Measurements from ENCODE around the gene LHX2.

LHX2 gene

DNA sequence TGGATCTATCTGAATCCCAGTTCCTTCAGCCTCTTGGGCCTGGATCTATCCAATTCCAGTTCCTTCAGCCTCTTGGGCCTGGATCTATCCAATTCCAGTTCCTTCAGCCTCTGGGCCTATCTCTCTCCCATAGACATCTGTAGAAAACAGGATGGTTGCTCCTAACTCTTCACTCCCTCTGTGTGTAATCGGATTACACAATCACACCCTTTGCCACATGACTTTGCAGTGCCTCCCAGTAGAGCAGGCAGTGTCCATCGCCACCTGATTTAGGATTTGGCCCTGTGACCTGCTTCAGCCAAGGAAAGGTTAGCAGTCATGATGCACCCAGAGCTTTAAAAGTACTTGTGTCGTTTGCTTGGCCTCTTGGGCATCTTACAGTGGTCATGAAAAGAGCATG, 56.7 kb downstream of the LHX2 start:
- DNase-seq, result no peak

DNA sequence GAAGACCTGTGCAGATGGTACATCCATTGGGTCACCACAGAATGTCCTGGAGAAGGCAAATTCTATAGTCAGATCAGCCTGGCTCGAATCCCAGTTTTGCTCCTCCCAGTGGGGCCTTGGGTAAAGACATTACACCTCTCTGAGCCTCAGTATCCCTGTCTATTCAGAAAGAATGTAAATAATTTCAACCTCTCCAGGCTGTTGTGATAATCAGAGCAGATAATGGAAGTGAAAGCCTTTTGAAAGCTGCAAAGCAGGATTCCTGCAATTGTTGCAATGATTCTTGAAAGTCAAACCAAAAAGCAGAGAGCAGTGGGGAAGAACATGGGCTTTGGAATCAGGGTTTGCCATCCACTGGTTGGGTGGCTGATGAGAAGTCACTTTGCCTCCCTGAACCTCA, 63.2 kb downstream of the LHX2 start:
- DNase-seq, result no peak

DNA sequence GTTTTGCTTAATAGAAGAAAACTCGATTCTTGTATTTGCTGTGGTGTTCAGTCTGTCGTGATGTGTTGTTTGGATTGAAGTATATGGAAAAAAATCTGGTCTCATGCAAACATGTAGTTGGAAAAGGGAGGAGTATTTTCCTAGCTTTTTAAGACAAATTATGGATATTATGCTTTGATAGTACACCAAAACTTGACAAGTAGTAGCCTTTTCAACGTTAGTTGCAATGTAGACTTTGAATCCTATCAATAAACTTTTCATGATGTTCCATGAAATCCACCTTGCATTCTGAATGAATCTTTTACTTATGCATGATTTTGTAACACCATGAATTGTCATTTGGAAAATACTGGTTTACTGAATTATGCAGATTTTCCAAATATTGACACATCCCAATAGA, 64.2 kb downstream of the LHX2 start:
- DNase-seq, result no peak

GRCh38 chr9:124077915-124078572, 66.5 kb downstream of the LHX2 start:
- no peak for DNase-seq

DNA sequence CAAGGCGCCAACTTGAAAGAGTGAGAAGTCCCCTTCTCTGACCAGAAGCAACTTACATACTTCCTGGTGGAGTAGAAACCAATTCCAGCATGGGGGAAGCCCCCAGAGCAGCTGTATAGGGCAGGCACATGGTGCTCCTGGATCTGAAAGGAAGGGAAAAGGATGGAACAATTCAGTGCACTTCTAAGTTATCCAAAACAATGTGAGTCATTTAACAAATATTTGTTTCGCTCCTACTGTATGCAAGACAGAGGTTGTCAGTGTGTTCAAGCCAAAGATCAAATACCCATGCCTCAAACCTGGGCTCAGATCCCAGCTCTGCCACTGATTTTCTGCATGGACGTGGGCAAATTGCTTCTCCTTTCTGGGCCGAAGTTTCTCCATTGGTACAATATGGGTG, 67.1 kb downstream of the LHX2 start:
- peak; percentile 45 for DNase-seq

DNA sequence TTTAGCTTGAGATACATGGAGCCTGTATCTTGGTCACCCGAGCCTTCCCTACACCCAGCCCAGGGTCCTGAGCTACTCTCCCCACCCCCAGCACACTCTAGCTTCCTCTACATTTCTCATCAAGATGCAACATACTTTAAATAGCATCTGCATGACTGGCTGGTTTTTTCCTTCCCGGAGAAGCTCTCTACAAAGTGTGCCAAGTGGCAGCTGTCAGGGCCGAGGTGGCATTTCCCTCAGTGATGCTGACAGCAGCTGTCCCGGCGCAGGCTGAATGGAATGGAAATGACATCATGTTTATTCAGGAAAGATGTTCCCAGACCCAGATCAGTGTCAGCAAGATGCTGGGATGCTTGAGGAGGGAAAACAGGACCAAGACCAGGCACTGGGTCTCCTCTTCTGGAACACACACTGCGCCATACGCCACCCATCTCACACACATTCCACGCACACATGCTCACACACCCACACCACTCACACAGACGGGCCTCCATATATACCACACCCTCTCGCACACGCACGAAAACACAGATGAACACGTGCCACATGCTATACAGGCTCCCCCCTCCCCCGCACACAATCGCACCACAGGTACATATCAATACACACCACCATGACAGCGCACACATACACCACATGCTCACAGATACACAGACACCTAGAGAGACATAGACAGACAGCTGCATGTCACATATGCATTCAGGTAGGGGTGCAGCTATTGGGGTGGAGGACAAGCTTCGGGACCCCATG, 67.8 kb downstream of the LHX2 start:
- peak; percentile 31 for DNase-seq

DNA sequence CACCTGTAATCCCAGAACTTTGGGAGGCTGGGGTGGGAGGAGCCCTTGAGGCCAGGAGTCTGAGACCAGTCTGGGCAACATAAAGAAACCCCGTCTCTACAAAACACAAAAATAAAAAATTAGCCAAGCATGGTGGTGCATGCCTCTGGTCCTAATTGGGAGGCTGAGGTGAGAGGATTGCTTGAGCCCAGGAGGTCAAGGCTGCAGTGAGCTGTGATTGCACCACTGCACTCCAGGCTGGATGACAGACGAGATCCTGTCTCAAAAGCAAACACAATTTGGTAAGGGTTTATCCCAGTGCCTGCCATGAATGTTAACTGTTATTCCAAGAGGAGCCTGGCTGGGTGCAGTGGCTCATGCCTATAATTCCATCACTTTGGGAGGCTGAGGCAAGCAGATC, 71.1 kb downstream of the LHX2 start:
- no peak for DNase-seq

All from kidney glomerular epithelial cell (primary cell).